Activated gamma-delta T cell (primary cell): ENCODE results near the gene SSX7.
"Not testable (repeated sequence)": the region's sequence is repeated elsewhere in the genome, so short reads cannot be mapped to it uniquely, and the experiment has no call there.

ENCODE experiments used
- DNase-seq: peaks from one replicate; lab custom pipeline; 2025; lab: John Stamatoyannopoulos, UW
- total RNA-seq, 2 donors: gene quantifications; one replicate each; lab custom pipeline; 2026; lab: John Stamatoyannopoulos, UW

The SSX7 gene, protein sequence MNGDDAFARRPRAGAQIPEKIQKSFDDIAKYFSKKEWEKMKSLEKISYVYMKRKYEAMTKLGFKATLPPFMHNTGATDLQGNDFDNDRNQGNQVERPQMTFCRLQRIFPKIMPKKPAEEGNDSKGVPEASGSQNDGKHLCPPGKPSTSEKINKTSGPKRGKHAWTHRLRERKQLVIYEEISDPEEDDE
- total RNA-seq, result 0 reads per million in 2 donors

DNA sequence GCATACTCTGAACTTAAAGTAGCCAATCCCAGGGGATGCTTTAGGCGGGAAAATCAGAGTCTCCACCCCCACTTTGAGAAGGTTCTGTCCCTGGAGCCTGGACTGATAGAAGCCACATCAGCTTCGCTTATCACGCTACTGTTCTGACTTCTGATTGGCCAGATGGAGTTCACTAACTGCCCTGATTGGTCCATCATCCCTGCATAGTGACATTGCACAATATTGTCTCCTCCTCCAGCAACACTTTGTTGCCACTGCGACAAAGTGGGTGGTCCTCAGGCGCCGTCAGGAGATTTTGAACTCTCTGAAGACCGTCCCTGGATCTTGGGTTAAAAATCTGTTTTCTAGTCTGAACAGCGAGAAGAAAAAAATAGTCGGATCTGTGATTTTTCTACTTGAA, at the start of gene SSX7:
SSX7 (minus strand) TSS at position 101 of the 400 bp plus-strand sequence. CDS start 1,428 bp downstream, outside the sequence.
- DNase-seq, result not testable (repeated sequence)

GRCh38 chrX:52692034-52692433, 37.3 kb upstream of the SSX7 start:
- not testable (repeated sequence) for DNase-seq

DNA sequence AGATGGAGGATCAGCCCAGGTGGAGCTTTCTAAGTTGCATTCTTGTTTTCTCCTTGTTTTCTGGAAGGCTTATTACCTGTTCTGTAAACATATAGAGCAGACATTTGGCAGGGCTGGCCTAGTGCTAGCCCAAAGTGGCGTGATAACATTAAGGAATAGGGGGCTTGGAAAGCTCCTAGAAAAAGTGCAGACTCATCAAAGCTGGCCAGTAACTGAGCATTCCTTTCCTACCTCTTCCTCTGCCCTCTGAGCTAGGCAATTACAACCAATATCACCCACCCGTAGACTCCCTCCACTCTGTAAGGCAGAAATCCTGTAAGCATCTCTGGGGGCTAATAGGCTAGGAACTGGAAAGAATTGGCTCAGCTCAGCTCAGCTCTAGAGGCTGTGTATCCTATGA, 7.5 kb upstream of the SSX7 start:
- DNase-seq, result not testable (repeated sequence)

DNA sequence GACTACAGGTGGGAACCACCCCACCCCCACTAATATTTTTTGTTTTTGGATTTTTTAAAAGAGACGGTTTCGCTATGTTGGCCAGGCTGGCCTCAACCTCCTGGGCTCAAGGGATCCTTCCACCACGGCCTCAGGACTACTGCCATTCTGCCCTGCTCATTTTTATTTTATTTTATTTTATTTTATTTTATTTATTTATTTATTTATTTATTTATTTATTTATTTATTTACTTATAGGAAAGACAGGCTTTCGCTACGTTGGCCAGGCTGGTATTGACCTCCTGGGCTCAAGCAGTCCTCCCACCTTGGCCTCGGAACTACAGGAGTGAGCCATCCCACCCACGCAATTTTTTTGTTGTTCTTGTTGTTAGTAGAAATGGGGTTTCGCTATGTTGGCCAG, 775 bp upstream of the SSX7 start:
- not testable (repeated sequence) for DNase-seq

DNA sequence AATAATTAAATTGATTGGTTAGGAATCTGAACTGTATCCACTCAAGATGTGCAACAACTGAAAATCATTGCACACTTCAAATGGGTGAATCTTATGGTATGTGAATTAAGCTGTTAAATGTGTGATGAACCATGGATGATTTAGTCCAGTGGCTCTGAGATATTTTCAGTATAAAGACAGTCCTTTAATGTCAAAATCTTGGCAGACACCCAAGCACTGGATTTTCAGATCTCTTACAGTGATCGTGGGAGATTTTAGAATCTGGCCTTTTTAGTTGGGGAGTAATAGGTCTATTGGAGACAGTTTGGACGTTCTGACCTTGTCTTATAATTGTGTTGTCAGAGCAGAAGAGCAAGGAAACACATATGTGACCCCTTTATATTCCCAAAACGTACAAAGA, 4.0 kb downstream of the SSX7 start:
- not testable (repeated sequence) for DNase-seq

DNA sequence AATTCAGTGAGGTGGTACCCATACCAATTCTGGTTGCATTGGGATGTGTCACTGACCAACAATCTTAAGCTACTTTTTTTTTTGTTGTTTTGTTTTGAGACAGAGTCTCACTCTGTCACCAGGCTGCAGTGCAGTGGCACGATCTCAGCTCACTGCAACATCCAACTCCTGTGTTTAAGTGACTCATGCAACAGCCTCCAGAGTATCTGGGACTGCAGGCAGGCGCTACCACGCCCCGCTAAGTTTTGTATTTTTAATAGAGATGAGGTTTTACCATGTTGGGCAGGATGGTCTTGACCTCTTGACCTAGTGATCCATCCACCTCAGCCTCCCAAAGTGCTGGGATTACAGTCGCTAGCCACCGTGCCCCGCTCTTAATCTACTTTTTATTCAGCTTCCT, 5.7 kb downstream of the SSX7 start:
- not testable (repeated sequence) for DNase-seq

GRCh38 chrX:52628483-52628882, 26.2 kb downstream of the SSX7 start:
- DNase-seq, result not testable (repeated sequence)

DNA sequence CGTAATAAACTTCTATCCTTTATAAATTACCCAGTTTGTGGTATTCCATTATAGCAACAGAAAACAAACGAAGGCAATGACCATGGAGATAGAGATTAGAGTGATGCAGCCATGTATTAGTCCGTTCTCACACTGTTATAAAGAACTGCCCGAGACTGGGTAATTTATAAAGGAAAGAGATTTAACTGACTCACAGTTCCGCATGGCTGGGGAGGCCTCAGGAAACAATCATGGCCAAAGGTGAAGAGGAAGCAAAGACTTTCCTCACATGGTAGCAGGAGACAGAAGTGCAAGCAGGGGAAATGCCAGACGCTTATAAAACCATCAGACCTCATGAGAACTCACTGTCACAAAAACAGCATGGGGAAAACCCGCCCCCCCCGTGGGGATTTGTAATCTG, 34.0 kb downstream of the SSX7 start:
- DNase-seq, result not testable (repeated sequence)

- no peak for DNase-seq
Measured at GRCh38 chrX:52608961-52609360, 45.7 kb downstream of the SSX7 start.

DNA sequence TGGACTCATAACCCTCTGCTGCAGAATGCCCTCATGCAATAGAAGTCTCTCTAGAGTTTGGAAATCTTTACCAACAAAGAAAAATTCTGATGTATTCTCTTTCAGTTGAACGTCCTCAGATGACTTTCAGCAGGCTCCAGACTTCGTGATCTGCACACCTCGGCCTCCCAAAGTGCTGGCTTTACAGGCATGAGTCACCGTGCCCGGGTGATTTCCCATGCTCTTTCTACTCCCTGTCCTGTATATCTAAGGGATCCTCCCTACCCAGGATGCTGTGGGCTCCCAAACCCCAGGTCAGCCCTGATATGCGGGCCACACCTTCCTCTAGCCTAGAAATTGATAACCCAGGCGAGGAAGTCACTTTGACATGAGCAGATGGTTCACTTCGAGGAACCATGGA, 51.5 kb downstream of the SSX7 start:
- DNase-seq, result not testable (repeated sequence)

GRCh38 chrX:52598886-52599285, 55.8 kb downstream of the SSX7 start:
- DNase-seq, result no peak

DNA sequence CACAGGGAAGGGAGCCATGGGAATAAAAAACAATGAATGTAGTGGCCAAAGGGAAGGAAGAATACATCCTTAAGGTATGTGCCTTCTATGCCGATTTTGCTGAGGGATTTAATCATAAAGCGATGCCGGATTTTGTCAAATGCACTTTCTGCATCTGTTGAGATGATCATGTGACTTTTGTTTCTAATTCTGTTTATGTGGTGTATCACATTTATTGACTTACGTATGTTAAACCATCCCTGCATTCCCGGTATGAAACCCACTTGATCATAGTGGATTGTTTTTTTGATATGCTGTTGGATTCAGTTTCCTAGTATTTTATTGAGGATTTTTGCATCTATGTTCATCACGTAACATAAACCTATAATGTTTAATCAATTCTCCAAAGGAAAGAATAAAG, 60.0 kb downstream of the SSX7 start:
- no peak for DNase-seq
